Endothelial cell of umbilical vein (primary cell): ENCODE measurements around the gene MN1. TPM values are rescaled to one million over a fixed set of nuclear protein-coding genes. Genes with fewer than 3 reads are reported as not detected.
A peak's percentile ranks its signal among the peaks of the same experiment; 100 is the strongest.

Source experiments
- BruUV-seq: library from RNA; stranded (reverse); fragments of 400-500 nt; replicated peaks from 2 replicates; lab custom pipeline; 2021; lab: Mats Ljungman, UMichigan
- CTCF ChIA-PET: fragments of 300-600, 350-600 bp; sonication (Branson Sonifier 250); formaldehyde crosslinking; loops from one replicate; lab custom pipeline; 2021; ENCODE audit warnings: antibody characterized with exemption, inconsistent platforms; lab: Charles Lee
- POLR2A ChIA-PET: fragments of 300-600, 350-600 bp; sonication (Branson Sonifier 250); formaldehyde crosslinking; loops from one replicate; lab custom pipeline; 2021; ENCODE audit warnings: antibody characterized with exemption, inconsistent platforms; lab: Charles Lee
- DNase-seq: peaks from one replicate; pipeline ENCODE4 v3.0.0-alpha.2; 2011; ENCODE audit warnings: low read depth, low spot score
- FAIRE-seq: peaks from 2 replicates; lab custom pipeline; 2011; peaks lifted over from hg19 to GRCh38; lab: Jason Lieb, UNC
- H2AFZ ChIP-seq: 2 replicates; pipeline ENCODE4 v1.6.0; 2012; ENCODE audit warnings: low read depth, low read length, control low read depth, inconsistent platforms
- H3K27ac ChIP-seq: 2 replicates; pipeline ENCODE4 v1.5.1; 2011; ENCODE audit warnings: low read depth, mild to moderate bottlenecking, control low read depth, low read length, moderate library complexity; ENCODE audit not compliant: insufficient read depth
- H3K27me3 ChIP-seq, 2 experiments: 2 replicates each; pipeline versions ENCODE4 v1.6.0 to v1.6.1; 2011; ENCODE audit warnings: low read length in 2 of 2, mixed read lengths in 1 of 2; ENCODE audit not compliant: control insufficient read depth in 2 of 2, insufficient read depth in 2 of 2
- H3K36me3 ChIP-seq, 2 experiments: 2 replicates in 1 of 2; 3 replicates in 1 of 2; pipeline ENCODE4 v1.5.1; 2011; ENCODE audit warnings: low read length in 2 of 2, mild to moderate bottlenecking in 1 of 2, moderate library complexity in 1 of 2; ENCODE audit not compliant: control insufficient read depth in 2 of 2, insufficient read depth in 2 of 2; ENCODE audit errors: extremely low read depth in 1 of 2
- H3K4me1 ChIP-seq: 3 replicates; pipeline ENCODE4 v1.5.1; 2011; ENCODE audit warnings: mild to moderate bottlenecking, low read length; ENCODE audit not compliant: control insufficient read depth, insufficient read depth; ENCODE audit errors: extremely low read depth
- H3K4me2 ChIP-seq: 2 replicates; pipeline ENCODE4 v1.6.1; 2011; ENCODE audit warnings: low read length, control low read depth, mixed read lengths; ENCODE audit not compliant: insufficient read depth
- H3K4me3 ChIP-seq, 3 experiments: fragments of 200-600 bp in 1 of 3; sonication (generic), shearing (Covaris generic) in 1 of 3; replicated peaks in 1 of 3; 2 replicates each; pipeline ENCODE4 v1.5.1; 2011 to 2016; ENCODE audit warnings: control low read depth in 3 of 3, low read length in 3 of 3, mild to moderate bottlenecking in 2 of 3, inconsistent platforms in 1 of 3, low read depth in 1 of 3, moderate library complexity in 1 of 3; ENCODE audit not compliant: insufficient read depth in 1 of 3
- H3K79me2 ChIP-seq: 2 replicates; pipeline ENCODE4 v1.6.0; 2012; ENCODE audit warnings: low read length, inconsistent platforms; ENCODE audit not compliant: control insufficient read depth, insufficient read depth
- H3K9ac ChIP-seq: replicated peaks from 2 replicates; pipeline ENCODE3; 2011; ENCODE audit warnings: low read length, control low read depth; ENCODE audit not compliant: insufficient read depth; ENCODE audit errors: extremely low read depth
- H3K9me1 ChIP-seq: replicated peaks from 3 replicates; pipeline ENCODE4 v1.6.0; 2011; ENCODE audit warnings: mild to moderate bottlenecking, low read length; ENCODE audit not compliant: control insufficient read depth, insufficient read depth; ENCODE audit errors: extremely low read depth
- H3K9me3 ChIP-seq: replicated peaks from 2 replicates; pipeline ENCODE4 v1.5.1; 2012; ENCODE audit warnings: low read length, inconsistent platforms; ENCODE audit not compliant: control insufficient read depth, insufficient read depth
- H4K20me1 ChIP-seq: replicated peaks from 2 replicates; pipeline ENCODE3; 2011; ENCODE audit warnings: mild to moderate bottlenecking, low read length; ENCODE audit not compliant: control insufficient read depth, insufficient read depth; ENCODE audit errors: extremely low read depth
- EZH2 ChIP-seq: IDR thresholded peaks from 2 replicates; pipeline ENCODE4 v1.6.1; 2012; ENCODE audit warnings: borderline replicate concordance, low read depth, mild to moderate bottlenecking, moderate library complexity, low read length, inconsistent platforms; ENCODE audit not compliant: severe bottlenecking
- FOS ChIP-seq: IDR thresholded peaks from 2 replicates; pipeline ENCODE4 v1.6.1; 2011; ENCODE audit warnings: mild to moderate bottlenecking, low read length, moderate library complexity, borderline replicate concordance; ENCODE audit not compliant: insufficient read depth
- GATA2 ChIP-seq: IDR thresholded peaks from 2 replicates; pipeline ENCODE4 v1.7.0; 2011; ENCODE audit warnings: low read depth, mild to moderate bottlenecking, moderate library complexity, mixed read lengths, low read length; ENCODE audit not compliant: insufficient read length, insufficient read depth
- JUN ChIP-seq: IDR thresholded peaks from 2 replicates; pipeline ENCODE4 v1.6.1; 2011; ENCODE audit warnings: borderline replicate concordance, low read depth; ENCODE audit not compliant: insufficient read length, insufficient read depth
- MYC ChIP-seq: IDR thresholded peaks from one replicate; pipeline ENCODE4 v1.6.1; 2011; ENCODE audit warnings: mild to moderate bottlenecking, low read depth, low read length
- POLR2A ChIP-seq: IDR thresholded peaks from 2 replicates; pipeline ENCODE4 v1.6.1; 2012; ENCODE audit warnings: low read depth, mild to moderate bottlenecking, control low read depth, low read length
- POLR2AphosphoS5 ChIP-seq: IDR thresholded peaks from 2 replicates; pipeline ENCODE4 v1.6.1; 2012; ENCODE audit warnings: low read depth, mild to moderate bottlenecking, control low read depth, low read length, moderate library complexity; ENCODE audit not compliant: insufficient read depth
- dilution Hi-C: fragments of 300-500 bp; cut with MboI; formaldehyde crosslinking; loops from one replicate; pipeline ENCODE4 v1.15.0; 2019; ENCODE audit warnings: low sequenced_read_pairs; ENCODE audit not compliant: extremely low pct_ligation_motif_present
- intact Hi-C: fragments of 100-400 bp; cut with micrococcal nuclease; formaldehyde crosslinking; loops from one replicate; pipeline ENCODE4 v1.10.0; 2022
- polyA plus RNA-seq, 4 experiments: library from polyadenylated mRNA; depleted of rRNA in 3 of 4; stranded (reverse) in 3 of 4; unstranded in 1 of 4; fragments of >200 nt; gene quantifications; 2 replicates each; pipeline versions ENCODE4 v1.2.1 to v1.2.3, GENCODE V29; 2011 to 2012; ENCODE audit warnings: missing spikeins in 1 of 4
- total RNA-seq: library from RNA; stranded (reverse); gene quantifications from 2 replicates; pipeline ENCODE4 v1.2.3, GENCODE V29; 2021
- TF ChIP-seq, protein P1 (sequence below), 2 donors: IDR thresholded peaks; 1 replicate in 1 of 2; 2 replicates in 1 of 2; pipeline ENCODE4 v1.5.1; 2011; ENCODE audit warnings: low read length in 2 of 2, mild to moderate bottlenecking in 2 of 2, moderate library complexity in 2 of 2, control low read depth in 1 of 2, inconsistent platforms in 1 of 2, low read depth in 1 of 2; ENCODE audit not compliant: insufficient read depth in 1 of 2; ENCODE audit errors: extremely low read depth in 1 of 2
- TF ChIP-seq, protein P2 (sequence below): IDR thresholded peaks from 2 replicates; pipeline ENCODE4 v1.6.1; 2011; ENCODE audit not compliant: insufficient read depth, insufficient read length

Gene MN1
- total and polyA plus RNA-seq, 2 donors (not counting 3 experiments of a cell fraction or from before 2014, with no cell fraction given), result 3.8 to 5.2 TPM

DNA sequence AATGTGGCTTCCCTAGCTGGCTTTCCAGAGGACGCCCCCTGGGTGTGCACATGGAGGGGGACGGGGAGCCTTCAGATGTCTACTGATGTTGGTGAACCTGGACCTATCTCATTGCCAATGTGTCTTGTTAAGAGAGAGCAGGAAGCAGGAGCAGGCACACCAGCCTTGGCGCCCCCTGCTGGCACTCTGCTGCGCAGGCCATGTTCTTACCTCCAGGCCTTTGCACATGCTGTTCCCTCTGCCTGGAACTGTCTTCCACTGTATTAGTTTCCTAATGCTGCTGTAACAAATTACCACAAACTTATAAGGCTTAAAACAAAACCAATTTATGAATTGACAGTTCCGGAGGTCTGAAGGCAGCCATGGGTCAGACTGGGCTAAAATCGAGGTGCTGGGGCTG is 23.6 kb upstream of the MN1 start:
- TF ChIP-seq POLR2AphosphoS5, result no peak
- TF ChIP-seq, protein P1, sequence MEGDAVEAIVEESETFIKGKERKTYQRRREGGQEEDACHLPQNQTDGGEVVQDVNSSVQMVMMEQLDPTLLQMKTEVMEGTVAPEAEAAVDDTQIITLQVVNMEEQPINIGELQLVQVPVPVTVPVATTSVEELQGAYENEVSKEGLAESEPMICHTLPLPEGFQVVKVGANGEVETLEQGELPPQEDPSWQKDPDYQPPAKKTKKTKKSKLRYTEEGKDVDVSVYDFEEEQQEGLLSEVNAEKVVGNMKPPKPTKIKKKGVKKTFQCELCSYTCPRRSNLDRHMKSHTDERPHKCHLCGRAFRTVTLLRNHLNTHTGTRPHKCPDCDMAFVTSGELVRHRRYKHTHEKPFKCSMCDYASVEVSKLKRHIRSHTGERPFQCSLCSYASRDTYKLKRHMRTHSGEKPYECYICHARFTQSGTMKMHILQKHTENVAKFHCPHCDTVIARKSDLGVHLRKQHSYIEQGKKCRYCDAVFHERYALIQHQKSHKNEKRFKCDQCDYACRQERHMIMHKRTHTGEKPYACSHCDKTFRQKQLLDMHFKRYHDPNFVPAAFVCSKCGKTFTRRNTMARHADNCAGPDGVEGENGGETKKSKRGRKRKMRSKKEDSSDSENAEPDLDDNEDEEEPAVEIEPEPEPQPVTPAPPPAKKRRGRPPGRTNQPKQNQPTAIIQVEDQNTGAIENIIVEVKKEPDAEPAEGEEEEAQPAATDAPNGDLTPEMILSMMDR (IDR thresholded peaks at IDR 0.05; ENCODE audit: extremely low read depth in 1 of 2, insufficient read depth in 1 of 2, low read depth in 1 of 2, low read length in 2 of 2), result peak; percentile 39 to 45
- H3K27me3 ChIP-seq, result no peaks in the 10 kb centered on the region
- no peaks in the 10 kb centered on the region for H3K9me1 ChIP-seq
- no peaks in the 10 kb centered on the region for H3K9me3 ChIP-seq
- H3K4me2 ChIP-seq, result no peak overlapping the region
- POLR2A ChIA-PET, result no interaction called here
- H3K36me3 ChIP-seq, result no peaks in the 10 kb centered on the region
- DNase-seq (no peak), FAIRE-seq (no peak)
- H2AFZ ChIP-seq, result no peak overlapping the region
- no peak overlapping the region for H3K4me3 ChIP-seq
- no peaks in the 10 kb centered on the region for H3K79me2 ChIP-seq
- H3K27ac ChIP-seq, result no peak overlapping the region
- intact Hi-C loops (no loop called here), dilution Hi-C loops (no loop called here)
- H3K4me1 ChIP-seq, result no peaks in the 10 kb centered on the region
- BruUV-seq, result no TSS peak
- no peaks in the 10 kb centered on the region for H4K20me1 ChIP-seq
- no peak overlapping the region for H3K9ac ChIP-seq
- CTCF ChIA-PET, result no interaction called here

DNA sequence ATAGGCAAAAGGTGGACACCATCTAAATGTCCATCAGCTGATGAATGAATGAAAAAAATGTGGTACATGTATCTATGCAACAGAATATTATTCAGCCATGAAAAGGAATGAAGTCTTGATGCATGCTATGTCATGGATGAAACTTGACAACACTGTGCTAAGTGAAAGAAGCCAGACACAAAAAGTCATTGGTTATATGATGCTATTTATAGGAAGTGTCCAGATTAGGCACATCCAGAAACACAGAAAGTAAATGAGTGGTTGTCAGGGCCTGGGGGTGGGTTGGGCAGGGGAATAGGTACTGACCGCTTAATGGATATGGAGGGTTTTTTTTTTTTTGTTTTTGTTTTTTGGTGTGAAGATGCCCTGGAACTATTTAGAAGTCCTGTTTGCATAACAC is 21.7 kb upstream of the MN1 start:
- no peak for DNase-seq
- ChIA-PET POLR2A (no interaction called here), CTCF (no interaction called here)
- no peaks in the 10 kb centered on the region for H3K36me3 ChIP-seq
- no peak for FAIRE-seq
- H3K9ac ChIP-seq, result no peak overlapping the region
- no peak overlapping the region for H3K4me2 ChIP-seq
- H3K4me1 ChIP-seq, result no peaks in the 10 kb centered on the region
- no peak overlapping the region for H2AFZ ChIP-seq
- H3K79me2 ChIP-seq, result no peaks in the 10 kb centered on the region
- H3K9me1 ChIP-seq, result no peaks in the 10 kb centered on the region
- no peaks in the 10 kb centered on the region for H3K27me3 ChIP-seq
- no peaks in the 10 kb centered on the region for H3K9me3 ChIP-seq
- no peak overlapping the region for H3K27ac ChIP-seq
- H3K4me3 ChIP-seq, result no peak overlapping the region
- dilution Hi-C loops (no loop called here), intact Hi-C loops (no loop called here)
- no peaks in the 10 kb centered on the region for H4K20me1 ChIP-seq
- BruUV-seq, result no TSS peak
- TF ChIP-seq POLR2A (no peak), POLR2AphosphoS5 (no peak), EZH2 (no peak), MYC (no peak), GATA2 (no peak), FOS (no peak), JUN (no peak)
- TF ChIP-seq, protein P2, sequence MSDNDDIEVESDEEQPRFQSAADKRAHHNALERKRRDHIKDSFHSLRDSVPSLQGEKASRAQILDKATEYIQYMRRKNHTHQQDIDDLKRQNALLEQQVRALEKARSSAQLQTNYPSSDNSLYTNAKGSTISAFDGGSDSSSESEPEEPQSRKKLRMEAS, result no peak
- TF ChIP-seq, protein P1 (IDR thresholded peaks at IDR 0.05; ENCODE audit: extremely low read depth in 1 of 2, insufficient read depth in 1 of 2, low read depth in 1 of 2, low read length in 2 of 2), result no peak
